Measurements from ENCODE around the gene TIMM22.

- peak; percentile 88 to 97 (median 93) for TF ChIP-seq CTCF (IDR thresholded peaks at IDR 0.05)
- no peak for TF ChIP-seq POLR2A (IDR thresholded peaks at IDR 0.05)
Measured at GRCh38 chr17:996554-997344, at the start of gene TIMM22.
